ENCODE data around the gene MYH3.

MYH3 gene

DNA sequence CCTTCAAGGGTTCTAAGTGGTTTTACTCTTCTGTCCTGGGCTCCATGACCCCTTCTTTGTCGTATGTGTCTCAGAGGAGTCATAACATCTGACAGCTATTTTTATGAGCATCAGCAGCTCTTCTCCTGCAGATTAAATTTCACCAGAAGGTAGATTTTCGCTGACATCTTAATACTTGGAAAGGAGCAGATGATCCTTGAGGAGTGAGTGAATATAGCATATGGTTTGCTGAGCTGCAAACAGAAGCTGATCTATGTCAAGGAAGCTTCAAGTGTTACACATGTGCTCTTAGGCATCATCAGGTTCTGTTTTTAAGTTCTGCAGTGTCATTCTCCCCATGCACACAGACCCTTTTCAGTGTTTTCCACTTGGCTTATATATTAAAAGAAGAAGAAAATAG lies 58.5 kb downstream of the MYH3 start:
- Histone ChIP-seq H3K79me2 (ENCODE audit: insufficient read depth, low read depth) (no peaks in the 10 kb centered on the region), H3K9ac (no peak overlapping the region), H3K27ac (no peak overlapping the region), H3K4me1 (ENCODE audit: low read depth, poor library complexity, severe bottlenecking) (no peaks in the 10 kb centered on the region), H3K4me3 (IDR thresholded peaks at IDR 0.05; ENCODE audit: insufficient read depth, low read depth, low read length) (no peak overlapping the region), H2AFZ (ENCODE audit: low read depth) (no peak overlapping the region), H3K4me2 (no peak overlapping the region), H4K20me1 (ENCODE audit: insufficient read depth) (no peaks in the 10 kb centered on the region), H3K36me3 (ENCODE audit: insufficient read depth) (no peaks in the 10 kb centered on the region), H3K27me3 (ENCODE audit: insufficient read depth, low read depth) (no peaks in the 10 kb centered on the region)
- TF ChIP-seq, protein P1, sequence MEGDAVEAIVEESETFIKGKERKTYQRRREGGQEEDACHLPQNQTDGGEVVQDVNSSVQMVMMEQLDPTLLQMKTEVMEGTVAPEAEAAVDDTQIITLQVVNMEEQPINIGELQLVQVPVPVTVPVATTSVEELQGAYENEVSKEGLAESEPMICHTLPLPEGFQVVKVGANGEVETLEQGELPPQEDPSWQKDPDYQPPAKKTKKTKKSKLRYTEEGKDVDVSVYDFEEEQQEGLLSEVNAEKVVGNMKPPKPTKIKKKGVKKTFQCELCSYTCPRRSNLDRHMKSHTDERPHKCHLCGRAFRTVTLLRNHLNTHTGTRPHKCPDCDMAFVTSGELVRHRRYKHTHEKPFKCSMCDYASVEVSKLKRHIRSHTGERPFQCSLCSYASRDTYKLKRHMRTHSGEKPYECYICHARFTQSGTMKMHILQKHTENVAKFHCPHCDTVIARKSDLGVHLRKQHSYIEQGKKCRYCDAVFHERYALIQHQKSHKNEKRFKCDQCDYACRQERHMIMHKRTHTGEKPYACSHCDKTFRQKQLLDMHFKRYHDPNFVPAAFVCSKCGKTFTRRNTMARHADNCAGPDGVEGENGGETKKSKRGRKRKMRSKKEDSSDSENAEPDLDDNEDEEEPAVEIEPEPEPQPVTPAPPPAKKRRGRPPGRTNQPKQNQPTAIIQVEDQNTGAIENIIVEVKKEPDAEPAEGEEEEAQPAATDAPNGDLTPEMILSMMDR (conservative IDR thresholded peaks at IDR 0.05; ENCODE audit: low read depth, low read length) = no peak

DNA sequence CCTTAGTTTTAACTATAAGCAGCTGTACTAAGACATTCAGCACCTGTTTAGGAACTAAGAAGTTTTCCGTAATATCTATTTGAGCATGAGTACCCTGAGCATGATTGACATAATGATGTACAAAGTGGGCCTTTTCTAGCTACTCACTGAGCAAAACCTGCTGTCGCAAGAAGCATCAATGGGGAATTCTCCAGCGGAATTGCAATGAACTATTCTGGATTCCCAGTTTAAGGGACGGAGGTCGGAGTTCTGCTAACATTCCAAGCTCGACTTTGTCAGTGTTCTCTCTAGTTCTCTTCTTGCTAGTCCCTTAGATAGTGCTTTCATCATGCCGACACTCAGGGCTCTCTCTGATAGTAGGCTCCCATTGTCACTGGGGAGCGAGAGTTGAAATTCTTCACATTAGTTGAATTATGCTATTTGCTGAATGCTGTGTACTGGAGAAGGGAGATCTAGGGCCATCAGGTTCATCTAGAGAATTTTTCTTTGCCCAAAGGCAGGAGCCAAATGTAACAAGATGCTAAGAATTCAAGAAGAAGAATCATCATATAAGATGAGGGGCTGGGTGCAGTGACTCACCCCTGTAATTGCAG lies 67.5 kb downstream of the MYH3 start:
- no peaks in the 10 kb centered on the region for H4K20me1 ChIP-seq (ENCODE audit: insufficient read depth)
- H3K27ac ChIP-seq = no peak overlapping the region
- no peak overlapping the region for H3K4me2 ChIP-seq
- no peaks in the 10 kb centered on the region for H3K27me3 ChIP-seq (ENCODE audit: insufficient read depth, low read depth)
- TF ChIP-seq, protein P1 (conservative IDR thresholded peaks at IDR 0.05; ENCODE audit: low read depth, low read length) = no peak
- H3K9ac ChIP-seq = no peak overlapping the region
- H3K4me1 ChIP-seq (ENCODE audit: low read depth, poor library complexity, severe bottlenecking) = no peaks in the 10 kb centered on the region
- no peak overlapping the region for H3K4me3 ChIP-seq (IDR thresholded peaks at IDR 0.05; ENCODE audit: insufficient read depth, low read depth, low read length)
- no peaks in the 10 kb centered on the region for H3K36me3 ChIP-seq (ENCODE audit: insufficient read depth)
- no peak overlapping the region for H2AFZ ChIP-seq (ENCODE audit: low read depth)
- no peaks in the 10 kb centered on the region for H3K79me2 ChIP-seq (ENCODE audit: insufficient read depth, low read depth)

DNA sequence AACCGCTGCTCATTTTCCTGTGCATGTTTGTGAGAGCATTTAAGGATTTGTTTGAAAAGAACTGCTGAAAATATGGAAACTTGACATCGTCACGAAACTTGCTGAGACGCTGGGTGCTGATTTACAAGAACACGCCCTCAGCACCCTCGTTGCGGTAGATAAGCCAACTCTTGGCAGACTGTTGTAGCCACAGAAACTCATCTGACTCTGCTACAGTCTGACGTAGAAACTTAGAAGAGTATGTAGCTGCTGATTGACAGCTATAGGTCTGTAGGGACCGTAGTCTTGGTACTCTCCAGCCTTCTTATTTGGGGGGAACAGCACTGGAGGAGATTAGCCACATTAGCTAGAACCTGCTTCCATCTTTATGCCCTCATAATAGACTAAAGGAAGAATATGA lies 71.6 kb downstream of the MYH3 start:
- no peaks in the 10 kb centered on the region for H3K4me1 ChIP-seq (ENCODE audit: low read depth, poor library complexity, severe bottlenecking)
- H2AFZ ChIP-seq (ENCODE audit: low read depth) = no peak overlapping the region
- H3K4me3 ChIP-seq (IDR thresholded peaks at IDR 0.05; ENCODE audit: insufficient read depth, low read depth, low read length) = no peak overlapping the region
- no peaks in the 10 kb centered on the region for H3K27me3 ChIP-seq (ENCODE audit: insufficient read depth, low read depth)
- H3K36me3 ChIP-seq (ENCODE audit: insufficient read depth) = no peaks in the 10 kb centered on the region
- H3K79me2 ChIP-seq (ENCODE audit: insufficient read depth, low read depth) = no peaks in the 10 kb centered on the region
- H3K27ac ChIP-seq = no peak overlapping the region
- H3K9ac ChIP-seq = no peak overlapping the region
- TF ChIP-seq, protein P1 (conservative IDR thresholded peaks at IDR 0.05; ENCODE audit: low read depth, low read length) = no peak
- no peaks in the 10 kb centered on the region for H4K20me1 ChIP-seq (ENCODE audit: insufficient read depth)
- H3K4me2 ChIP-seq = no peak overlapping the region

DNA sequence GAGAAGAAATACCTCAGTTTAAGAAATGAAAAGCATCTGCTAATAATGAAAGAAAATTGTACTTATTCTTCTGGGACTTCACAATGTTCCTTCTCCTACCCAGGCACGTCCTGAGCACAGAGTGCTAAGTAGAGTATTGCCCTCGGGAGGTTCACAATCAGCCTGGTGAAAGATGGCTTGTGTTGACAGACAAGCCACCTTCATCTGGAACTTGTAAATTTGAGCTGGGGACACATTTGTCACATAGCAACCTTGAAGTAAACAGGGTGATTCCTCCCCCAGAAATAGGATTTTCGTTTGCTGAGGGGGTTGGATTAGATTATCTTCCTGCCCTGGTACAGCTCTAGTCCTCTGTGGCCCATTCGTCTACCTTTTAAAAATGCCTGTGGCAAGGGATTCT lies 73.3 kb downstream of the MYH3 start:
- H3K4me2 ChIP-seq = no peak overlapping the region
- H3K27ac ChIP-seq = no peak overlapping the region
- H3K4me1 ChIP-seq (ENCODE audit: low read depth, poor library complexity, severe bottlenecking) = no peaks in the 10 kb centered on the region
- TF ChIP-seq, protein P1 (conservative IDR thresholded peaks at IDR 0.05; ENCODE audit: low read depth, low read length) = no peak
- no peaks in the 10 kb centered on the region for H4K20me1 ChIP-seq (ENCODE audit: insufficient read depth)
- H2AFZ ChIP-seq (ENCODE audit: low read depth) = no peak overlapping the region
- no peaks in the 10 kb centered on the region for H3K79me2 ChIP-seq (ENCODE audit: insufficient read depth, low read depth)
- H3K9ac ChIP-seq = no peak overlapping the region
- no peak overlapping the region for H3K4me3 ChIP-seq (IDR thresholded peaks at IDR 0.05; ENCODE audit: insufficient read depth, low read depth, low read length)
- H3K36me3 ChIP-seq (ENCODE audit: insufficient read depth) = no peaks in the 10 kb centered on the region
- H3K27me3 ChIP-seq (ENCODE audit: insufficient read depth, low read depth) = no peaks in the 10 kb centered on the region

Measured in KMS-11 (cell line).